Esophagus squamous epithelium (tissue), 5 donors: ENCODE measurements around the gene AQP1. TPM values are rescaled to one million over a fixed set of nuclear protein-coding genes. Genes with fewer than 3 reads are reported as not detected.

ENCODE experiments used
- DNase-seq: peaks from one replicate; lab custom pipeline; 2025; lab: John Stamatoyannopoulos, UW
- H3K27ac ChIP-seq, 4 donors: fragments of 200-600 bp; sonication (generic); one replicate each; pipeline ENCODE4 v1.5.1; 2016 to 2019; ENCODE audit warnings: mild to moderate bottlenecking in 1 of 4
- H3K27me3 ChIP-seq, 4 donors: fragments of 200-600 bp; sonication (generic); 1 replicate in 3 of 4; 2 replicates in 1 of 4; pipeline versions ENCODE4 v1.5.1 to v1.6.0; 2017 to 2021; ENCODE audit warnings: antibody characterized with exemption in 1 of 4
- H3K36me3 ChIP-seq, 3 donors: fragments of 200-600 bp; sonication (generic); one replicate each; pipeline ENCODE4 v1.5.1; 2016 to 2019
- H3K4me1 ChIP-seq, 3 donors: fragments of 200-600 bp; sonication (generic); one replicate each; pipeline ENCODE4 v1.5.1; 2017 to 2019
- H3K4me3 ChIP-seq, 4 donors: fragments of 200-600 bp; sonication (generic); 1 replicate in 3 of 4; 2 replicates in 1 of 4; pipeline ENCODE4 v1.5.1; 2016 to 2019; ENCODE audit warnings: mild to moderate bottlenecking in 2 of 4, moderate library complexity in 1 of 4
- H3K9me3 ChIP-seq, 3 donors: fragments of 200-600 bp; sonication (generic); one replicate each; pipeline ENCODE4 v1.5.1; 2016 to 2019
- CTCF ChIP-seq, 6 experiments: fragments of 450-650 bp in 4 of 6; fragments of 200-600 bp in 2 of 6; sonication (generic) in 2 of 6; IDR thresholded peaks; one replicate each; pipeline ENCODE4 v1.5.1; 2016 to 2019; ENCODE audit warnings: antibody characterized with exemption in 6 of 6, mild to moderate bottlenecking in 4 of 6, moderate library complexity in 4 of 6
- POLR2A ChIP-seq, 4 donors: fragments of 450-650 bp; IDR thresholded peaks; one replicate each; pipeline ENCODE4 v1.6.1; 2017; ENCODE audit warnings: antibody characterized with exemption in 4 of 4, mild to moderate bottlenecking in 4 of 4, moderate library complexity in 3 of 4
- WGBS, 2 donors: methylation state at CpG; one replicate each; pipeline ENCODE4 v1.1.5; 2018; 5-methylcytosine and 5-hydroxymethylcytosine counted together
- intact Hi-C: fragments of 100-400 bp; cut with DNase I; formaldehyde crosslinking; loops from one replicate; pipeline ENCODE4 v1.15.0; 2022
- total RNA-seq, 4 donors: library from RNA; depleted of rRNA; stranded (reverse); fragments of >200 nt; gene quantifications; one replicate each; pipeline ENCODE4 v1.1.0, GENCODE V29; 2016
- donor health status: DM: yes; HTN: yes; CAD: no.

Gene AQP1
- total RNA-seq, 4 donors from 2014 or later: 14.9 to 159 (median 44.7) TPM

DNA sequence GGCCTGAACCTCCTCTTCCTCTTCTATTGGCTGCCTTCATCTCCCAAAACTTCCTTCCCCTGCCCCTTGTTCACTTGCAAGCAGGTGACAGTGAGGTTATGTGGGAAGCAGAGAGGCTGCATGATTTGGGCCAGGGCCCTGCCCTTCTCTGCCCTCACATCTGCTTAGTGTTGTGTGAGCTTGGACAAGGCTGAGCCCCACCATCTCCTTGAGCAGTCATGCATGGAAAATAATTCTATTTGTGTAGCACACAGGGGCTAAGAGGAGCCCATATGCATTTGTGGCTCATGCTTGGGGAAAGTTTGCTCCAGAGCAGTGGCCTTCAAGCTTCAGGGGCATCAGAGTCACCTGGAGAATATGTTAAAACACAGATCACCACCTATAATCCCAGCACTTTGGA lies 26.8 kb upstream of the AQP1 start:
- peaks cover 0 to 8% (median 0%) of the 10 kb centered on the region in 3 donors for H3K36me3 ChIP-seq
- intact Hi-C loops: no loop called here
- no peak overlapping the region for H3K27ac ChIP-seq
- no peak for DNase-seq
- no peaks in the 10 kb centered on the region for H3K9me3 ChIP-seq
- no peak for TF ChIP-seq POLR2A (IDR thresholded peaks at IDR 0.05)
- no peak for TF ChIP-seq CTCF (IDR thresholded peaks at IDR 0.05)
- no peaks in the 10 kb centered on the region for H3K27me3 ChIP-seq
- no peak overlapping the region for H3K4me3 ChIP-seq
- peaks cover 12 to 37% (median 20%) of the 10 kb centered on the region in 3 donors for H3K4me1 ChIP-seq

DNA sequence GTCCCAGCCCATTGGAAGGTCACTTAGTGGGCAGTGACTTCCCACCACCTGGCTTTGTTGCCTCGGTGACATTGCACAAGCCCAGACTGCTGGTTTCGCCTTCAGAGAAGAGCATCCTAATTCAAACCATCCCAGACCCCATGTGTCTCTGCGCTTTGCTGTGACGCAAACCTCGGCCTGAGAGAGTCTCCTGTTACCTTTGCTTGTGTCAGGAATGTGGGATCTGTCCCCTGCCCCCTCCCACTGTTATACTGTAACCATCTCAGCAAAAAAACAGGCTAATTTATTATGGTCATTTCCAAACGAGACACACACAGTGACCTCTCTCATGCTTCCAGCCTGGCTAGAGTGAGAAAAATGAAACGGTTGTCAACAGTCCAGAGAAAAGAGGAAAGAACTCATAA lies 25.0 kb upstream of the AQP1 start:
- Histone ChIP-seq H3K36me3 (peaks cover 0 to 8% (median 0%) of the 10 kb centered on the region in 3 donors), H3K27me3 (no peaks in the 10 kb centered on the region), H3K4me1 (peaks cover 12 to 37% (median 20%) of the 10 kb centered on the region in 3 donors), H3K4me3 (no peak overlapping the region), H3K9me3 (no peaks in the 10 kb centered on the region), H3K27ac (peak overlapping the region in 1 of 4 donors; percentile 54)
- 84 to 85% methylated on average over 5 to 7 of the region's 7 CpGs for WGBS, 2 donors
- TF ChIP-seq POLR2A (IDR thresholded peaks at IDR 0.05): no peak
- no peak for TF ChIP-seq CTCF (IDR thresholded peaks at IDR 0.05)
- intact Hi-C loops: no loop called here
- no peak for DNase-seq

GRCh38 chr7:30887464-30887872 lies 24.2 kb upstream of the AQP1 start:
- Histone ChIP-seq H3K27ac (peak overlapping the region in 2 of 4 donors; percentile 54 to 67), H3K4me1 (peaks cover 12 to 37% (median 20%) of the 10 kb centered on the region in 3 donors), H3K4me3 (no peak overlapping the region), H3K27me3 (no peaks in the 10 kb centered on the region), H3K36me3 (peaks cover 0 to 8% (median 0%) of the 10 kb centered on the region in 3 donors), H3K9me3 (no peaks in the 10 kb centered on the region)
- intact Hi-C loops: no loop called here
- TF ChIP-seq CTCF (IDR thresholded peaks at IDR 0.05) (no peak), POLR2A (IDR thresholded peaks at IDR 0.05) (no peak)
- no peak for DNase-seq
- 33 to 40% methylated on average over 1 to 2 of the region's 10 CpGs for WGBS, 2 donors

DNA sequence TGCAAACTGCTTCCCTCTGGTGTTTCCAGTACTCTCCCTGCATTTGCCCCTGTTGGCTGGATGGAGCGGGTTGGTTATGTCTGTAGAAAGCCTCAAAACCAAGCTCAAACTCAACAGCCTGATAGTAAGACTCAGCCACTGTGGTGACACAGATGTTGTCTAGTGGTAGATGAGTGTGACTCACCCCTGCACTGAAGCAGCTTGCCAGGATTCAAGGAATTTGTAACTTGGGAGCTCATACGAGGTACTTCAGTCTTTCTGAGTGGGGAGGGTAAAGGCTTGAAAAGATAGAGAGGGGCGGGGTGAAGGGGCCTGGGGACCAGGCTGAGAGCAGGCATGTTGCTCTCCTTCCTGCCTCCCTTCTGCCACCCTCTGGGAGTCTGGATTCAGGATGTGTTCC lies 22.9 kb upstream of the AQP1 start:
- peaks cover 12 to 48% (median 22%) of the 10 kb centered on the region in 3 donors for H3K4me1 ChIP-seq
- no peak for DNase-seq
- no peak overlapping the region for H3K4me3 ChIP-seq
- intact Hi-C loops: no loop called here
- H3K9me3 ChIP-seq: no peaks in the 10 kb centered on the region
- H3K27me3 ChIP-seq: no peaks in the 10 kb centered on the region
- 48 to 50% methylated on average over 3 of the region's 3 CpGs for WGBS, 2 donors
- peak overlapping the region in 2 of 4 donors; percentile 54 to 67 for H3K27ac ChIP-seq
- TF ChIP-seq POLR2A (IDR thresholded peaks at IDR 0.05) (no peak), CTCF (IDR thresholded peaks at IDR 0.05) (no peak)
- peaks cover 0 to 6% (median 0%) of the 10 kb centered on the region in 3 donors for H3K36me3 ChIP-seq

DNA sequence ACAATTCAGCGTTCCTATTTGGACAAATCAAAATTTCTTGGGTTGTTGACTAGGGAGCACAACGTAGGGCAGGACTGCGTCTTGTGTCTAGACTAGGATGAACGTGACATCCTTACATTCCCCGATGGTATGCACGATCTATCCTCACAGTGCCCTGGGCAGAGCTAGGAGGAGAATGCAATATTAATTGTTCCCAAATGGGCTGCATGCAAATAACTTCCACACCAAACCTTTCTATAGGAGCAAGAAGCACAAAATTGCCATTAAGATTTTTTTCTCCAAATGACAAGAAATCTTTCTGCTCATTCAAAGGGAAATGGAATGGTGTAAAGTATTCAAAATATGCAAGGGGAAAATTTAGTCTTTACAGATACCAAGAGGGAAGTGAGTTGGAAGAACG lies 21.4 kb upstream of the AQP1 start:
- DNase-seq: no peak
- intact Hi-C loops: no loop called here
- WGBS, 2 donors: 93% methylated on average over 7 of the region's 7 CpGs
- TF ChIP-seq POLR2A (IDR thresholded peaks at IDR 0.05) (no peak), CTCF (IDR thresholded peaks at IDR 0.05) (no peak)
- Histone ChIP-seq H3K4me1 (peaks cover 12 to 63% (median 34%) of the 10 kb centered on the region in 3 donors), H3K9me3 (no peaks in the 10 kb centered on the region), H3K27ac (no peak overlapping the region), H3K27me3 (no peaks in the 10 kb centered on the region), H3K4me3 (no peak overlapping the region), H3K36me3 (no peaks in the 10 kb centered on the region)
